ENCODE measurements around the gene SF1. TPM values are rescaled to one million over a fixed set of nuclear protein-coding genes. Genes with fewer than 3 reads are reported as not detected.

The SF1 gene
- total RNA-seq, 1 donor, result 95.9 TPM

- TF ChIP-seq CTCF (IDR thresholded peaks at IDR 0.05; ENCODE audit: insufficient read depth, low read depth, low read length), result no peak
- DNase-seq (ENCODE audit: low read depth), result no peak
- H3K4me3 ChIP-seq (ENCODE audit: low read depth, low read length), result no peak overlapping the region
These were observed 26.2 kb upstream of the SF1 start for GRCh38 chr11:64804346-64805210.

- DNase-seq (ENCODE audit: low read depth), result no peak
- TF ChIP-seq CTCF (IDR thresholded peaks at IDR 0.05; ENCODE audit: insufficient read depth, low read depth, low read length), result no peak
- H3K4me3 ChIP-seq (ENCODE audit: low read depth, low read length), result peak overlapping the region; percentile 76
These were observed 25.6 kb upstream of the SF1 start for GRCh38 chr11:64803846-64804345.

GRCh38 chr11:64803158-64803845, 25.0 kb upstream of the SF1 start, which contains the start of gene MAP4K2:
TSS of gene MAP4K2 (minus strand) at chr11:64803214. CDS start at chr11:64803149, 65 bp downstream.
- peak within 1 kb of the TSS; percentile 76 for H3K4me3 ChIP-seq (ENCODE audit: low read depth, low read length)
- peak; percentile 83 for DNase-seq (ENCODE audit: low read depth)
- no peak for TF ChIP-seq CTCF (IDR thresholded peaks at IDR 0.05; ENCODE audit: insufficient read depth, low read depth, low read length)

- peak overlapping the region; percentile 64 for H3K4me3 ChIP-seq (ENCODE audit: low read depth, low read length)
- no peak for DNase-seq (ENCODE audit: low read depth)
- no peak for TF ChIP-seq CTCF (IDR thresholded peaks at IDR 0.05; ENCODE audit: insufficient read depth, low read depth, low read length)
These were observed 24.2 kb upstream of the SF1 start for GRCh38 chr11:64802370-64803157.

- TF ChIP-seq CTCF (IDR thresholded peaks at IDR 0.05; ENCODE audit: insufficient read depth, low read depth, low read length), result no peak
- H3K4me3 ChIP-seq (ENCODE audit: low read depth, low read length), result peak overlapping the region; percentile 64
- DNase-seq (ENCODE audit: low read depth), result no peak
These were observed 23.4 kb upstream of the SF1 start for GRCh38 chr11:64801561-64802369.

- DNase-seq (ENCODE audit: low read depth), result no peak
- no peak overlapping the region for H3K4me3 ChIP-seq (ENCODE audit: low read depth, low read length)
- no peak for TF ChIP-seq CTCF (IDR thresholded peaks at IDR 0.05; ENCODE audit: insufficient read depth, low read depth, low read length)
These were observed 22.8 kb upstream of the SF1 start for GRCh38 chr11:64801158-64801464.
